Measurements from ENCODE around the gene ZHX3. TPM values are rescaled to one million over a fixed set of nuclear protein-coding genes. Genes with fewer than 3 reads are reported as not detected.
A peak's percentile ranks its signal among the peaks of the same experiment; 100 is the strongest.

Gene ZHX3
- total and polyA plus RNA-seq, 2 of the 4 experiments (the other 2 are of a cell fraction): 25.0 to 28.0 TPM

- in situ Hi-C loops (cut with MboI; ENCODE audit: low sequenced_read_pairs): loop anchor here (25.0 kb wide), 1 partner anchor 447 kb away; the partner anchor contains the start of gene CHD6
- no peak overlapping the region for H3K23ac ChIP-seq (ENCODE audit: low read depth, low read length)
- no peak overlapping the region for H3K9ac ChIP-seq (ENCODE audit: low read depth, low read length)
- no peak overlapping the region for H3K27ac ChIP-seq (ENCODE audit: insufficient read depth, low read length)
- peaks cover 22 to 65% of the 10 kb centered on the region in 2 experiments for H3K79me1 ChIP-seq (ENCODE audit: low read depth in 1 of 2, low read length in 2 of 2)
- peaks cover 13% of the 10 kb centered on the region for H3K9me1 ChIP-seq (ENCODE audit: insufficient read depth, low read length)
- POLR2A ChIA-PET (ENCODE audit: unreplicated experiment): interaction anchor here (0.6 kb wide), 1 partner anchor 22 kb away, joined by 3 read pairs; no protein-coding TSS in a partner anchor
- H2BK120ac ChIP-seq (ENCODE audit: low read depth, low read length): no peak overlapping the region
- H3K4me3 ChIP-seq (ENCODE audit: insufficient read depth, low read depth, low read length): no peak overlapping the region
- no peak overlapping the region for H4K91ac ChIP-seq (ENCODE audit: insufficient read depth, low read depth, low read length)
- no peak overlapping the region for H4K8ac ChIP-seq (ENCODE audit: low read depth in 2 of 2, low read length in 2 of 2)
- H2AFZ ChIP-seq (replicated peaks; ENCODE audit: low read length, poor library complexity): no peak overlapping the region
- no peak overlapping the region for H2AK9ac ChIP-seq (replicated peaks; ENCODE audit: low read depth, low read length, poor library complexity)
- no peak overlapping the region for H2BK15ac ChIP-seq (ENCODE audit: low read depth, low read length)
- H3K4ac ChIP-seq (ENCODE audit: low read depth, low read length): no peak overlapping the region
- ATAC-seq (ENCODE audit: low read depth): no peak
- intact Hi-C loops (cut with micrococcal nuclease): no loop called here
- H2BK5ac ChIP-seq (ENCODE audit: low read depth, low read length, poor library complexity, severe bottlenecking): no peak overlapping the region
- no peak overlapping the region for H3K56ac ChIP-seq (ENCODE audit: extremely low read depth, insufficient read depth, low read length)
- H4K5ac ChIP-seq (ENCODE audit: low read depth, low read length): no peak overlapping the region
- dilution Hi-C loops (cut with HindIII; ENCODE audit: low sequenced_read_pairs, unreplicated experiment): no loop called here
- H3K18ac ChIP-seq (ENCODE audit: low read depth, low read length): no peak overlapping the region
- H2AK5ac ChIP-seq (ENCODE audit: low read depth, low read length): no peak overlapping the region
- CTCF ChIA-PET: interaction anchor here (0.6 kb wide), 1 partner anchor 604 kb away, joined by 3 read pairs; no protein-coding TSS in a partner anchor
- no peak overlapping the region for H2BK20ac ChIP-seq (ENCODE audit: low read depth, low read length)
- WGBS, 2 experiments (ENCODE audit: extremely low coverage in 2 of 2, insufficient read length in 1 of 2): 88% methylated on average over 15 of the region's 24 CpGs; no CpG with 5 or more reads in 1 of the 2 experiments
- no peak overlapping the region for H3K4me2 ChIP-seq (ENCODE audit: low read depth, low read length)
- TSS peak; percentile 76 for BruUV-seq (replicated peaks)
- no peak overlapping the region for H3K14ac ChIP-seq (replicated peaks; ENCODE audit: low read depth, low read length)
- peaks cover 95% of the 10 kb centered on the region for H3K36me3 ChIP-seq (ENCODE audit: control insufficient read depth, insufficient read depth, low read length)
- TF ChIP-seq MAFK (IDR thresholded peaks at IDR 0.05; ENCODE audit: low read depth, low read length) (no peak), FOS (IDR thresholded peaks at IDR 0.05; ENCODE audit: low read depth, low read length) (no peak), ELK1 (IDR thresholded peaks at IDR 0.05; ENCODE audit: borderline replicate concordance, low read depth, low read length) (no peak)
- no peaks in the 10 kb centered on the region for H3K4me1 ChIP-seq (ENCODE audit: control insufficient read depth, insufficient read depth, low read length)
- no peak for DNase-seq
- no peaks in the 10 kb centered on the region for H3K27me3 ChIP-seq (ENCODE audit: control insufficient read depth, insufficient read depth, low read length)
- no peaks in the 10 kb centered on the region for H3K9me3 ChIP-seq (ENCODE audit: control insufficient read depth, insufficient read depth, low read length)
- H4K20me1 ChIP-seq (ENCODE audit: insufficient read depth, low read length): peaks cover 35% of the 10 kb centered on the region
Observed at GRCh38 chr20:41165001-41165882, 152.3 kb downstream of the ZHX3 start.
